ENCODE data around the gene ABCC1.
"Not testable (repeated sequence)": the region's sequence is repeated elsewhere in the genome, so short reads cannot be mapped to it uniquely, and the experiment has no call there.

The ABCC1 gene

DNA sequence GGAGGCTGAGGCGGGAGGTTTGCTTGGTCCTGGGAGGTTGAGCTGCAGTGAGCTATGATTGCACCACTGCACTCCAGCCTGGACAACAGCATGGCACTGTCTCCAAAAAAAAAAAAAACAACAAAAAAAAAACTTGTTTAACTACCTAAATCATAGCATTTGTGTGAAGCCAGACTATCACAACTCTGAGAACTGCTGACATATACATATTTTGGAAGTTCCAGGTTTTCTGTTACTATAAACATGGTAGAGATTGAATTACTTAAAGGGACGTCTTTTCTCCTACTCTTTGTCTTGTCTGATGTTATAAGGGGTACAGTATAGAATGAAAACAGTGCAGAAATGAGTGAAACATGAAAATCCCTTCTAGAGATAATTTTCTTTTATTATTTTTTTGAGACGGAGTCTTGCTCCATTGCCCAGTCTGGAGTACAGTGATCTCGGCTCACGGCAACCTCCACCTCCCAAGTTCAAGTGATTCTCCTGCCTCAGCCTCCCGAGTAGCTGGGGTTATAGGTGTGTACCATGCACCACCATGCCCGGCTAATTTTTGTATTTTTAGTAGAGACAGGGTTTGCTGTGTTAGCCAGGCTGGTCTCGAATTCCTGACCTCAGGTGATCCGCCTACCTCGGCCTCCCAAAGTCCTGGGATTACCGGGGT, 18.4 kb downstream of the ABCC1 start:
- DNase-seq = no peak

- no peak for DNase-seq
Observed at GRCh38 chr16:15970202-15970601, 20.8 kb downstream of the ABCC1 start.

- no peak for DNase-seq
Observed at GRCh38 chr16:15970743-15971439, 21.5 kb downstream of the ABCC1 start.

DNA sequence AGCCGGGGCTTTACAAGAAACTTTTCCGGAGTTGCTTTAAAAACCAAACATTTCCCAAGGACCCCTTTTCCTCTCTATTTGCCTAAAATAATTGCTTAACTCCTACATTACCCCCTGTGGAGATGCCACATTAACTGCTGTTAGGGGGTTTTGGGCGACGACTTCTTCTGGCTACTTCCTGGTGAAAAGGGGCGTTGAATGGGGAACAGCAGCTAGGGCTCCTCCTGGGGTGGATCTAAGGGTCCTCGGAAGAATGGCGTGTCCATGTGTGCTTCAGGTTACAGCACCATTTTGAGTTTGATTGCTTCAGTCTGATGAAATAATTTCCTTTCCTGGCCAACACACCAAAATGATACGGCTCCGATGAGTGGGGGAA, 22.0 kb downstream of the ABCC1 start:
- DNase-seq = no peak

GRCh38 chr16:15972046-15972868, 22.8 kb downstream of the ABCC1 start:
- no peak for DNase-seq

DNA sequence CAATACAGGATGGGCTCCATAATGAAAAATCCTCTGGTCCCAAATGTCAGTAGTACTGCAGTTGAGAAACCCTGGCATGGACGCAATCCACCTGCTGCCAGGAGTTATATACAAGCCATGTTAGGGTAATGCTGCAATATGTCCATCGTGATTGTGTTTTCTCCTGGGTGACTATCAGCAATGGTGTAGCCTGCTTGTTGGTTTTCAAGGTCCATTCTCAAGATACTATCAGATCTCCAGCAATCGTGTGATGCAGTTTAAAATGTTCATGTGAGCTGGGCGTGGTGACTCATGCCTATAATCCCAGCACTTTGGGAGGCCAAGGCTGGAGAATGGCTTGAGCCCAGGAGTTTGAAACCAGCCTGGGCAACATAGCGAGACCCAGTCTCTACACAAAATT, 24.0 kb downstream of the ABCC1 start:
- DNase-seq = no peak

GRCh38 chr16:15974057-15974456, 24.6 kb downstream of the ABCC1 start:
- DNase-seq = no peak

DNA sequence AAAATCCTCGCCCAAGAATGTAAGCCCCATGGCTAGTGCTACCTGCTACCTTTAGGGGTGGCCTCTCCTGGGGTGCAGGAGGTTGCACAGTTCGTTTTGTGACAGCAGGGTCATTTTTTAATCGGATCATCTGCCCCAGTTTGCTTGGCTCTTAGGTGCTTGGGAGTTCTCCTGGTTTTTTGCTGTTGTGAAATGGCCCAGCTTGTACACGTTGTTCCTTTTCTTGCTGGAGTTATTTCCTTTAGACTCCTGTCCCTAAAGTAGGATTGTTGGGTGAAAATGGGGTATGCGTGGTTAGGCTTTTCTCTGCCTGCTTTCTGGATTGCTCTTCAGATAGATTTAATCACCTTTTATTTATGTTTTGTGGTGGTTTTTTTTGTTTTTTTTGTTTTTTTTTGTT, 25.8 kb downstream of the ABCC1 start:
- DNase-seq = no peak

- DNase-seq = no peak
Observed at GRCh38 chr16:15976225-15976812, 26.9 kb downstream of the ABCC1 start.

GRCh38 chr16:15976929-15977637, 27.7 kb downstream of the ABCC1 start:
- no peak for DNase-seq

- no peak for DNase-seq
Observed at GRCh38 chr16:15979801-15980200, 30.4 kb downstream of the ABCC1 start.

- no peak for DNase-seq
Observed at GRCh38 chr16:15980329-15980728, 30.9 kb downstream of the ABCC1 start.

DNA sequence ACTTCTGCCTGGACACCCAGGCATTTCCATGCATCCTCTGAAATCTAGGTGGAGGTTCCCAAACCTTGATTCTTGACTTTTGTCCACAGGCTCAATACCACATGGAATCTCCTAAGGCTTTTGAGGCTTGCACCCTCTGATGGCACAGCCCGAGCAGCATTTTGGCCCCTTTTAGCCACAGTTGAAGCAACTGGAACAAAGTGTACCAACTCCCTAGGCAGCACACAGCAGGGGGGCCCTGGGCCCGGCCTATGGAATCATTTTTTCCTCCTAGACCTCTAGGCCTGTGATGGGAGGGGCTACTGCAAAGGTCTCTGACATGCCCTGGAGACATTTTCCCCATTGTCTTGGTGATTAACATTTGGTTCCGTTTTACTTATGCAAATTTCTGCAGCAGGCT, 32.0 kb downstream of the ABCC1 start:
- DNase-seq = no peak

DNA sequence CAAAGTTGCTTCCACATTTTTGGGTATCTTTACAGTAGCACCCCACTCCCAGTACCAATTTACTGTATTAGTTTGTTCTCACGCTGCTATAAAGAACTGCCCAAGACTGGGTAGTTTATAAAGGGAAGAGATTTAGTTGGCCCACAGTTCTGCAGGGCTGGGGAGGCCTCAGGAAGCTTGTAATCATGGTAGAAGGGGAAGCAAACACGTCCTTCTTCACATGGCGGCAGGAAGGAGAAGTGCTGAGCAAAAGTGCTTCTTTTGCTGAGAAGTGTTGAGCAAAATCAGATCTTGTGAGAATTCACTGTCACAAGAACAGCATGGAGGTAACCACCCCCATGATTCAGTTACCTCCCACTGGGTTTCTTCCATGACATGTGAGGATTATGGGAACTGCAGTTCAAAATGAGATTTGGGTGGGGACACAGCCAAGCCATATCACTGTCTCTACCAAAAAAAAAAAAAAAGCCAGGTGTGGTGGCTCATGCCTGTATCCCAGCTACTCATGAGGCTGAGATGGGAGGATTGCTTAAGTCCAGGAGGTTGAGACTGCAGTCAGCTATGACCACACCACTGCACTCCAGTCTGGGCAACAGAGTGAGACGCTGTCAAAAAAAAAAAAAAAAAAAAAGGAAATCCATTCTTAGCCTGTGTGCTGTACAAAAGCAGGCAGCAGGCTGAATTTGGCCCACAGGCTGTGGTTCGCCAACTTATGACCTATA, 32.9 kb downstream of the ABCC1 start:
- DNase-seq = not testable (repeated sequence)

DNA sequence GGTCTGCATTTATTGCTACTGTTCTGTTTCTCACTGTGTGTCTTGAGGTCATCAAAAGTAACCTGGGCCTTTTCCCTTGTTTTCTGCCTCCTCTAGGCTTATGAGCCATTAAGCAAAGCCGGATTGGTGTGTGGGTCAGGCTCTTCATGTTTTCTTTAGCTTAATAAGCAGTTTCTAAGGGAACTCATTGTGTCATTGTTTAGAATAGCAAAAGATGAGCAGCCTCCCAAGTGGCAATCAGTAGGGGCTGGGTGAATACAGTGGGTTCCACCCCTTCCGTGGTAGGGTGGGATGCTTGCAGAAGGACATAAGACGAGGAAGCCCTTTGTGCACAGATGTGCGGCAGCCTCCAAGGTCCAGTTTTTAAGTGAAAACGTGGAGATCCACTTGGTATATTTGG, 34.5 kb downstream of the ABCC1 start:
- no peak for DNase-seq

- no peak for DNase-seq
Observed at GRCh38 chr16:15985144-15985543, 35.7 kb downstream of the ABCC1 start.

DNA sequence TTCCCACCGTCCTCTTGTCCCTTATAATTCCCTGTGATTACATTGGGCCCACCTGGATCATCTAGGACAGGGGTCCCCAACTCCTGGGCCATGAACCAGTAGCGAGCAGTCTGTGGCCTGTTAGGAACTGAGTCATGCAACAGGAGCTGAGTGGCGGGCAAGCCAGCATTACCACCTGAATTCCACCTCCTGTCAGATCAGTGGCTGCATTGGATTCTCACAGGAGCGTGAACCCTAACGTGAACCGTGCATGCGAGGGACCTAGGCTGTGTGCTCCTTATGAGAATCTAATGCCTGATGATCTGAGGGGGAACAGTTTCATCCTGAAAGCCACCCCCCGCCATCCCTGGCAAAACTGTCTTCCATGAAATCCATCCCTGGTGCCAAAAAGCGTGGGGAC, 36.8 kb downstream of the ABCC1 start:
- DNase-seq = no peak

DNA sequence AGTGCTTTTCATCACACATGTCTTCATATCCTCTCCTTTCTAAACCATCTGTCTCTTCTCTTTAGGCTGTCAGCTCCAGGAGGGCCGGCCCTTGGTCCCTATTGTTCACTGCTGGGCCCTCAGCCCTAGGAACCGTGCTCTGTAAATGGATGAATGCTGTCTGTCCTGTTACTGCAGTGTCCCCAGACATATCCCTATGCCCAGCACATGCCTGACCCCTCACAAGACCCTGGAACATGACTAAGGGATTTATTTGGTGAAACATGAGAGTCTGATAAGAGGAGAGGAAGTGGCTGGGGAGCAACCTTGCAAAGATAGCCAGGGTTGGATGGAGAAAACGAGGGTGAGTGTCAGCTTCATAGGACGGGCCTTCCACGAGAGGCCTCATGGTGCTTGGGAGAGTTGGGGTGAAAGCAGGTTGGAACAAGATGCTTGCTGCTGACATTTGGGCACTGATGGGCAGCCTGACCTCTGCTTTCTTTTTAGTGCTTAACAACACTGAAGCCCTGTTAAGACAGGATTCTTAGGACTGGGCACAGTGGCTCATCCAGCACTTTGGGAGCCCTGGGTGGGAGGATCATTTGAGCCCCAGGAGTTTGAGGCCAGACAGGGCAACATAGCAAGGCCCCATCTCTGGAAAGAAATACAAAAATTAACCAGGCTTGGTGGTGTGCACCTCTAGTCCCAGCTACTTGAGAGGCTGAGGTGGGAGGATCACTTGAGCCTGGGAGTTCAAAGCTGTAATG, 39.0 kb downstream of the ABCC1 start:
- DNase-seq = no peak

- no peak for DNase-seq
Observed at GRCh38 chr16:15990902-15991301, 41.5 kb downstream of the ABCC1 start.

- no peak for DNase-seq
Observed at GRCh38 chr16:15993128-15993527, 43.7 kb downstream of the ABCC1 start.

GRCh38 chr16:15993541-15993940, 44.1 kb downstream of the ABCC1 start:
- no peak for DNase-seq
